Kidney (tissue), 14 donors: ENCODE measurements around the gene ZFY. TPM values are rescaled to one million over a fixed set of nuclear protein-coding genes. Genes with fewer than 3 reads are reported as not detected.

ENCODE experiments used
- DNase-seq, 5 donors: peaks; one replicate each; pipeline ENCODE4 v3.0.0-alpha.2; 2013 to 2020
- FAIRE-seq: peaks from 2 replicates; lab custom pipeline; 2012; peaks lifted over from hg19 to GRCh38; lab: Jason Lieb, UNC
- H3K27ac ChIP-seq, 2 donors: one replicate each; pipeline ENCODE4 v1.7.0; 2013; ENCODE audit warnings: low read depth in 2 of 2, low read length in 2 of 2, inconsistent platforms in 1 of 2
- H3K27me3 ChIP-seq: one replicate; pipeline ENCODE4 v1.7.1; 2013; ENCODE audit warnings: low read length, inconsistent platforms; ENCODE audit not compliant: control insufficient read depth, insufficient read depth
- H3K36me3 ChIP-seq, 3 donors: one replicate each; pipeline versions ENCODE4 v1.7.0 to v1.7.1; 2013; ENCODE audit warnings: low read length in 3 of 3, control low read depth in 1 of 3, inconsistent platforms in 1 of 3; ENCODE audit not compliant: insufficient read depth in 3 of 3, control insufficient read depth in 2 of 3
- H3K4me1 ChIP-seq, 3 donors: one replicate each; pipeline versions ENCODE4 v1.7.0 to v1.7.1; 2013; ENCODE audit warnings: low read length in 3 of 3, inconsistent platforms in 1 of 3, low read depth in 1 of 3; ENCODE audit not compliant: control insufficient read depth in 2 of 3, insufficient read depth in 2 of 3
- H3K4me3 ChIP-seq, 3 donors: one replicate each; pipeline versions ENCODE4 v1.7.0 to v1.8.1; 2013; ENCODE audit warnings: low read length in 3 of 3, control low read depth in 1 of 3, inconsistent platforms in 1 of 3
- H3K9ac ChIP-seq, 3 donors: one replicate each; pipeline versions ENCODE4 v1.7.0 to v1.7.1; 2013; ENCODE audit warnings: low read length in 3 of 3, control low read depth in 1 of 3, inconsistent platforms in 1 of 3
- H3K9me3 ChIP-seq, 3 donors: one replicate each; pipeline versions ENCODE4 v1.7.0 to v1.7.1; 2013; ENCODE audit warnings: low read length in 3 of 3, control low read depth in 1 of 3, inconsistent platforms in 1 of 3; ENCODE audit not compliant: control insufficient read depth in 2 of 3, insufficient read depth in 1 of 3
- CTCF ChIP-seq: IDR thresholded peaks from 3 replicates; pipeline ENCODE4 v1.5.1; 2012; ENCODE audit warnings: mild to moderate bottlenecking, moderate library complexity, borderline replicate concordance; ENCODE audit not compliant: insufficient read depth; ENCODE audit errors: extremely low read depth
- intact Hi-C: fragments of 100-400 bp; cut with DNase I; formaldehyde crosslinking; loops from one replicate; pipeline ENCODE4 v1.11.1; 2022
- polyA plus RNA-seq: library from polyadenylated mRNA; stranded (reverse); fragments of 350-450 nt; fragmentation: Illumina TruSeq; extraction: RNeasy Lipid Tissue Mini Kit (QIAGEN cat#74804); gene quantifications from one replicate; pipeline ENCODE4 v1.2.3, GENCODE V29; 2014; ENCODE audit warnings: low read depth, low replicate concordance; ENCODE audit not compliant: insufficient read depth
- total RNA-seq: library from RNA; stranded (reverse); fragmentation: NEBNext Ultra II Directional; extraction: Animal tissue kit (Norgen Biotek cat#: 25700); gene quantifications from one replicate; pipeline ENCODE4 v1.2.1, GENCODE V29; 2021
- donor health status: control.
- donor health status: control.
- donor health status: control.
- donor health status: control.
- donor health status: control.
- donor health status: DM: yes; HTN: yes; CAD: no.
- donor health status: Normal renal cell carcinoma (clear cell type).

The ZFY gene
- total and polyA plus RNA-seq, 2 donors from 2014 or later, result 2.1 TPM; not detected in 1

DNA sequence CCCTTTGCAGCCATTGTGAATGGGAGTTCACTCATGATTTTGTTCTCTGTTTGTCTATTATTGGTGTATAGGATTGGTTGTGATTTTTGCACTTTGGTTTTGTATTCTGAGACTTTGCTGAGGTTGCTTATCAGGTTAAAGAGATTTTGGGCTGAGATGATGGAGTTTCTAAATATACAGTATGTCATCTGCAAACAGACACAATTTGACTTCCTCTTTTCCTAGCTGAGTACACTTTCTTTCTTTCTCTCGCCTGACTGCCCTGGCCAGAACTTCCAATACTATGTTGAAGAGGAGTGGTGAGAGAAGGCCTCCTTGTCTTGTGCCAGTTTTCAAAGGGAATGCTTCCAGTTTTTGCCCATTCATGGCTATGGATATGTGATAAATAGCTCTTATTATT lies 81.4 kb downstream of the ZFY start:
- Histone ChIP-seq H3K27me3 (no peaks in the 10 kb centered on the region), H3K9me3 (no peaks in the 10 kb centered on the region), H3K27ac (no peak overlapping the region), H3K9ac (no peak overlapping the region), H3K4me1 (no peaks in the 10 kb centered on the region), H3K36me3 (no peaks in the 10 kb centered on the region), H3K4me3 (no peak overlapping the region)
- FAIRE-seq, result no peak
- no peak for DNase-seq
- intact Hi-C loops, result no loop called here
- no peak for TF ChIP-seq CTCF

DNA sequence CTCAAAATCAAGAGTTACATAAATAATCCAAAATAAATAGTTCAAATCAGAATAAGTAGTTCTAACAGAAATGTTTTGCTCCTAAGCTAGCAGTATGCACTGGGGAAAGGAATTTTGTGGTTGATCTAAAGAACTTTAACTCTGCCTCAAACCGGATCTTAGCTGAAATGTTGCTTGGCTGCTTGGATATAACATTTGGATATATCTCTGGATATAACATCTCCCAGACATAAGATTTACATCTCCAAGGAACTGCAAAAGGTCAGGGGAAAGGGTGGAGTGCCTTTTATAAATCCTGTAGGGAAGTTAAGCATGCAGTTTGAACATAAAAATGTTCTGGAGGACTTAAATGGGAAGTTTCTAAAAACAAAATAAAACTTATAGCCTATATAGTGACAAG lies 83.4 kb downstream of the ZFY start:
- no peak overlapping the region for H3K27ac ChIP-seq

DNA sequence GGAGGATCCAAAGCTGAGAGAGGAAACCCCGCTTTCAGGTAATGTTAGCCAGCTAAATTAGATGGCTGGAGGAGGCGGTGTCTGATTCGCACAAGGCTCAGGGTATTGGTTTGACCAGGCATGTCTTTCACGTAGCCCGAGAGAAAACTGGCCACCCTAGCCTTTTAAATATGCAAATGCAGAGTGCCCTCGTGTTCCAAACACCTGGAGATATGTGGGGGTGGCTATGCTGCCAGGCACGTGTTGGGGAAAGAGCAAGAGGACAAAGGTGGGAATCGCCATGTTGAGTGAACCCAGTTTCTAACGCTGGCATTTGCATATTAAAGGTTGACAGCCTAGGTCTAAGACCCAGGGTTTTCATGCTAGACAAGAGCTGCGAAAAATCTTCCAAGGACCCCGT lies 84.4 kb downstream of the ZFY start:
- DNase-seq, result no peak
- no peak for FAIRE-seq
- H3K9ac ChIP-seq, result no peak overlapping the region
- no peak for TF ChIP-seq CTCF
- H3K4me3 ChIP-seq, result no peak overlapping the region
- intact Hi-C loops, result no loop called here
- no peaks in the 10 kb centered on the region for H3K36me3 ChIP-seq
- no peaks in the 10 kb centered on the region for H3K4me1 ChIP-seq
- H3K27me3 ChIP-seq, result no peaks in the 10 kb centered on the region
- H3K27ac ChIP-seq, result no peak overlapping the region
- H3K9me3 ChIP-seq, result no peaks in the 10 kb centered on the region

More for the DNA sequence above, 83.4 kb downstream of the ZFY start:
- Histone ChIP-seq H3K4me1 (no peaks in the 10 kb centered on the region), H3K36me3 (no peaks in the 10 kb centered on the region), H3K9ac (no peak overlapping the region), H3K27me3 (no peaks in the 10 kb centered on the region), H3K9me3 (no peaks in the 10 kb centered on the region), H3K4me3 (no peak overlapping the region)
- intact Hi-C loops, result no loop called here
- no peak for TF ChIP-seq CTCF
- FAIRE-seq (no peak), DNase-seq (peak in 1 of 5 donors; percentile 59)

DNA sequence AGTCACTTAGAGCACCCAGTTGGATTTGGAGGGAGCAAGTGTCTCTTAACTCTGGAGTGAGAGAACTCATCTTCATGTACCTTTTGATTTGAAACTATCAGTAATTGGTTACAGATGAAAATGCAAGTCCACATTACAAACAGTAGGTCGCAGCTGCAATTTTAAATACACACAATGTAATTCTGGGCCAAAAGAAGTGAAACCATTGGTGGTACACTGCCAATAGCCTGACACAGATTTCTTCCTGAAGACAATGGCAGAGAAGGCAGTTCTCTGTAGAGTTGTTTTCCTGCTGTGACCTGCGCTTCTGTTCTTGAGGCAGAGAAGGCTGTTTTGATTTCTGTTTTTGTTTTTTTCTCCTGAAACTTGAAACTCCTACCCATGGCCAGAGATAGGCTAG lies 86.0 kb downstream of the ZFY start:
- no peak for DNase-seq
- no peak overlapping the region for H3K27ac ChIP-seq
- no peaks in the 10 kb centered on the region for H3K27me3 ChIP-seq
- no peak for TF ChIP-seq CTCF
- H3K9me3 ChIP-seq, result no peaks in the 10 kb centered on the region
- intact Hi-C loops, result no loop called here
- no peak for FAIRE-seq
- no peak overlapping the region for H3K9ac ChIP-seq
- H3K36me3 ChIP-seq, result no peaks in the 10 kb centered on the region
- no peaks in the 10 kb centered on the region for H3K4me1 ChIP-seq
- H3K4me3 ChIP-seq, result no peak overlapping the region
